Measurements from ENCODE around the gene SMG6. TPM values are rescaled to one million over a fixed set of nuclear protein-coding genes. Genes with fewer than 3 reads are reported as not detected.
A peak's percentile ranks its signal among the peaks of the same experiment; 100 is the strongest.

Gene SMG6
- total RNA-seq, 1 donor from 2014 or later, result 36.7 TPM

DNA sequence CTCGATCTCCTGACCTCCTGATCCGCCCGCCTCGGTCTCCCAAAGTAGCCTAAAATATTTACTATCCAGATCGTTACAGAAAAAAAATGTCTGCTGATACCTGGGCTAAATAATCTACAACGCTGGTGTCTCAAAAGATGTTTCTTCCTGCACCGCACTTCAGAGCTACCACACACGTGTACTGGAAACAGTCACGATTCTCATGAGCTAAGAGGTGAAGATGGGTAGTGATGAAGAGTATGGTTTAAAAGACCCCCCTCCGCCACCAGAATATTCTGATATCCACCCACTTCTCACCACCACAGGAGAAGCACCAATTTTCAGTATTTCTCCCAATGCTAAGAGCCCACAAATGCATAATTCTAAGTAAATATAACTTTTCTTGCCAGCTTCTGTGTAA lies 50.2 kb downstream of the SMG6 start:
- Mint-ChIP-seq H3K27me3 (ENCODE audit: unreplicated experiment) (no peaks in the 10 kb centered on the region), H3K4me1 (ENCODE audit: unreplicated experiment) (peaks cover 19% of the 10 kb centered on the region)
- TF ChIP-seq, protein P1, sequence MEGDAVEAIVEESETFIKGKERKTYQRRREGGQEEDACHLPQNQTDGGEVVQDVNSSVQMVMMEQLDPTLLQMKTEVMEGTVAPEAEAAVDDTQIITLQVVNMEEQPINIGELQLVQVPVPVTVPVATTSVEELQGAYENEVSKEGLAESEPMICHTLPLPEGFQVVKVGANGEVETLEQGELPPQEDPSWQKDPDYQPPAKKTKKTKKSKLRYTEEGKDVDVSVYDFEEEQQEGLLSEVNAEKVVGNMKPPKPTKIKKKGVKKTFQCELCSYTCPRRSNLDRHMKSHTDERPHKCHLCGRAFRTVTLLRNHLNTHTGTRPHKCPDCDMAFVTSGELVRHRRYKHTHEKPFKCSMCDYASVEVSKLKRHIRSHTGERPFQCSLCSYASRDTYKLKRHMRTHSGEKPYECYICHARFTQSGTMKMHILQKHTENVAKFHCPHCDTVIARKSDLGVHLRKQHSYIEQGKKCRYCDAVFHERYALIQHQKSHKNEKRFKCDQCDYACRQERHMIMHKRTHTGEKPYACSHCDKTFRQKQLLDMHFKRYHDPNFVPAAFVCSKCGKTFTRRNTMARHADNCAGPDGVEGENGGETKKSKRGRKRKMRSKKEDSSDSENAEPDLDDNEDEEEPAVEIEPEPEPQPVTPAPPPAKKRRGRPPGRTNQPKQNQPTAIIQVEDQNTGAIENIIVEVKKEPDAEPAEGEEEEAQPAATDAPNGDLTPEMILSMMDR (IDR thresholded peaks at IDR 0.05), result no peak

DNA sequence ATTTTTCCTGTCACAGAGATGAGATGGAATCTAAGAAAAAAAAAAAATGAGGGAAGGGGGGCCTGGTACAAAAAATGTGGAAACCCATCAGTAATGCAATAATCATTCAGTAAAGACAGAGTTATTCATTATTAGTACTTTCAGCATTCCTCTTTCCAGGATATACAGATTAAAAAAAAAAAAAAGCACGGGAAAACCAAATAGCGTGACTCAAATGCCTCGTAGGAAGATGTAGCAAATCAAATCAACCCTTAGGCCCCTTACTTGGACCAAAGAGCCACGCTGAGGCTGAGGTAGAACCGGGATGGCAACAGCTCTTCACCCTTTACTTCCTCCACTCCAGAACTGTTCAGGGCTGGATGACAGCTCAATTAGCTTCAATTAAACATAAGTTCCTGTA lies 52.5 kb downstream of the SMG6 start:
- Mint-ChIP-seq H3K27me3 (ENCODE audit: unreplicated experiment) (no peaks in the 10 kb centered on the region), H3K36me3 (ENCODE audit: unreplicated experiment) (peaks cover 17% of the 10 kb centered on the region), H3K9me3 (ENCODE audit: unreplicated experiment) (no peaks in the 10 kb centered on the region), H3K27ac (ENCODE audit: unreplicated experiment) (peak overlapping the region; percentile 32), H3K4me3 (ENCODE audit: unreplicated experiment) (no peak overlapping the region), H3K4me1 (ENCODE audit: unreplicated experiment) (peaks cover 19% of the 10 kb centered on the region)
- DNase-seq (ENCODE audit: extremely low spot score, unreplicated experiment), result no peak
- TF ChIP-seq, protein P1 (IDR thresholded peaks at IDR 0.05), result no peak

More for the DNA sequence above, 50.2 kb downstream of the SMG6 start:
- H3K27ac Mint-ChIP-seq (ENCODE audit: unreplicated experiment), result no peak overlapping the region
- no peaks in the 10 kb centered on the region for H3K9me3 Mint-ChIP-seq (ENCODE audit: unreplicated experiment)
- H3K36me3 Mint-ChIP-seq (ENCODE audit: unreplicated experiment), result peaks cover 17% of the 10 kb centered on the region
- no peak overlapping the region for H3K4me3 Mint-ChIP-seq (ENCODE audit: unreplicated experiment)
- no peak for DNase-seq (ENCODE audit: extremely low spot score, unreplicated experiment)

DNA sequence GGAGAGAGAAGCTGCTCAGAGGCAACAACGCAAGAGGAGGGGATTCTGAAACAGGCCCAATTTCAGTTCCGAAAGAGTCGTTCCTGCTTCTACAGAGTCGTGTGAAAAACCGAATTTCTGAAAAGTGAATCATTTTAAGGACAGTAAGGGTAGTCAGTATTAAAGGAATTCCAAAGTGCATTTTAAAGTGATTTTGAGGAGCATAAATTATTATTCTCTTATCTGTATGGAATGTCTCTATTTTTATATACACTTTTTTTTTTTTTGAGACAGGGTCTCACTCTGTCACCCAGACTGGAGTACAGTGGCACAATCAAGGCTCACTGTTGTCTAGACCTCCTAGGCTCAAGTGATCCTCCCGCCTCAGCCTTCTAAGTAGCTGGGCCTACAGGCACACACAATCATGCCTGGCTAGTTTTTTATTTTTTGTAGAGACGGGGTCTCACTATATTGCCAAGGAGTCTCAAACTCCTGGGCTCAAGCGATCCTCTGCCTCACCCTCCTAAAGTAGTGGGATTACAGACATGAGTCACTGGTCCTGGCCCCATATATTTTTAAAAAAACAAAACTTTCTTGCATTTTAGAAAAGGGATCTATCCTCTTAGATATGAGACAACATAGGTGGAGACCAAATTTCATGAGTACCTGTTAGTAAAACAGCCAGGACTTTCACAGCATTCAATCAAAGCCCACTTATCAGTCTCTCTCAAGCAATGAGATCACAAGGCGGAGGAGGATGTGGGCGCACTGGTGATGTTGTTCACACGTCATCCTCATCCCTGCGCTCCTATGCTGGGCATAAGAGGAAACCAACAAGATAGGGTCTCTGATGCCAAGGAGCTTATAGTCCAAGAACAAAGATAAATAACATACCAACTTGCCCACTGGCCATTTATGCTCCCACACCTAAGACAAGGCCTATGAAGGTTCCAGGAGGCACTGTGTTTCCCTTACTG lies 53.2 kb downstream of the SMG6 start:
- Mint-ChIP-seq H3K36me3 (ENCODE audit: unreplicated experiment) (peaks cover 14% of the 10 kb centered on the region), H3K4me1 (ENCODE audit: unreplicated experiment) (peaks cover 19% of the 10 kb centered on the region), H3K4me3 (ENCODE audit: unreplicated experiment) (no peak overlapping the region), H3K27me3 (ENCODE audit: unreplicated experiment) (no peaks in the 10 kb centered on the region), H3K27ac (ENCODE audit: unreplicated experiment) (peak overlapping the region; percentile 45), H3K9me3 (ENCODE audit: unreplicated experiment) (no peaks in the 10 kb centered on the region)
- TF ChIP-seq, protein P1 (IDR thresholded peaks at IDR 0.05), result no peak
- no peak for DNase-seq (ENCODE audit: extremely low spot score, unreplicated experiment)

DNA sequence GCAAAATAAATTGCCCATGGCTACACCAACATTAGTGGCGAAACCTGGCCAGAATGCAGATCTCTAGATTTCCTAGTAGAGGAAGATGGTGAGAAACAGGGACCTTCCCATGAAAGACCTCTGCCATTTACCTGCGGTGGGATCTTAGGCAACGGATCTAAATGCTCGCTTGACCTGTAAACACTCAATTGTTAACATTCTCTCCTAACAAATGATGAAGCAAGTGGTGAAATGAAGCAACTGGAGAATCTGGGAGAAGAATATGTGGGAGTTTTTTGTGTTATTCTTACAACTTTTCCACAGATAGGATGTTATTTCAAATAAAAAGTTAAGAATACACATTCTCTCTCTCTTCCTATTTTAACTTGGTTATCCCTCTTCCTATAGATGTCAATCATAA lies 56.6 kb downstream of the SMG6 start:
- DNase-seq (ENCODE audit: extremely low spot score, unreplicated experiment), result no peak
- Mint-ChIP-seq H3K27ac (ENCODE audit: unreplicated experiment) (no peak overlapping the region), H3K36me3 (ENCODE audit: unreplicated experiment) (peaks cover 8% of the 10 kb centered on the region), H3K9me3 (ENCODE audit: unreplicated experiment) (no peaks in the 10 kb centered on the region), H3K4me1 (ENCODE audit: unreplicated experiment) (peaks cover 29% of the 10 kb centered on the region), H3K4me3 (ENCODE audit: unreplicated experiment) (no peak overlapping the region), H3K27me3 (ENCODE audit: unreplicated experiment) (no peaks in the 10 kb centered on the region)
- TF ChIP-seq, protein P1 (IDR thresholded peaks at IDR 0.05), result no peak
